Measurements from ENCODE around the gene NANP.

NANP gene

GRCh38 chr20:25571817-25572216 lies 52.0 kb downstream of the NANP start:
- DNase-seq (ENCODE audit: low read depth, low spot score) = no peak

GRCh38 chr20:25571240-25571639 lies 52.6 kb downstream of the NANP start:
- no peak for DNase-seq (ENCODE audit: low read depth, low spot score)

DNA sequence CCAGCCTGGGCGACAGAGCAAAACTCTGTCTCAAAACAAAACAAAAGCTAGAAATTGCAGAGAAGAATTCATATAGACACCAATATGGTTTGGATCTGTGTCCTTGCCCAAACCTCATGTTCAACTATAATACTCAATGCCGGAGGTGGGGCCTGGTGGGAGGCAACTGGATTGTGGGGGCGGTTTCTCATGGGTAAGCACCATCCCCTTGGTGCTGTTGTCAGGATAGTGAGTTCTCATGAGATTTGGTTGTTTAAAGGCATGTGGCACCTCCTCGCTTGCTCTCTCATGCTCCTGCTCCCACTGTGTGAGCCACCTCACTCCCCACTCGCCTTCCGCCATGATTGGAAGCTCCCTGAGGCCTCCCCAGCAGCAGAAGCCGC lies 53.7 kb downstream of the NANP start:
- no peak for DNase-seq (ENCODE audit: low read depth, low spot score)

- DNase-seq (ENCODE audit: low read depth, low spot score) = no peak
Observed at GRCh38 chr20:25567286-25567685, 56.5 kb downstream of the NANP start.

GRCh38 chr20:25566821-25567220 lies 57.0 kb downstream of the NANP start:
- DNase-seq (ENCODE audit: low read depth, low spot score) = no peak

DNA sequence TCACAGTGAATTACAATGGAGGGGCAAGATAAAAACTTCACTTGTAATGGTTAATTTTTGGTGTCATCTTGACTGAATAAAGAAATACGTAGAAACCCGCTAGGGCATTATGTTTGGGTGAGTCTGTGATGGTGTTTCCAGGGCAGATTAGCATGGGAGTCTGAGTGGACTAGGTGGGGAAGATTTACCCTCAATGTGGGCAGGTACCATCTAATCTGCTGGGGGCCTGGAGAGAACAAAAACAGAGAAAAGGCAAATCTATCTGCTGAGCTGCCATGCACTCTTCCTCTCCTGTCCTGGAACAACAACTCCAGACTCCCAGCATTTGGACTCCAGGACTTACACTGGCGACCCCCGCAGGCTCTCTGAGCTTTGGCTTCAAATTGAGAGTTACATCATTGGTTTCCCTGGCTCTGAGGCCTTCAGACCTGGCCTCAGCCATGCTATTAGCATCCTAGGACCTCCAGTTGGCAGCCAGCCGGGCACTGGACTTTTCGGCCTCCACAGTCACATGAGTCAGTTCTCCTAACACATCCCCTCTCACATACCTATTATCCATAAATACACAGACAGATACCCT lies 58.1 kb downstream of the NANP start:
- DNase-seq (ENCODE audit: low read depth, low spot score) = no peak

- no peak for DNase-seq (ENCODE audit: low read depth, low spot score)
Observed at GRCh38 chr20:25563876-25564275, 59.9 kb downstream of the NANP start.

DNA sequence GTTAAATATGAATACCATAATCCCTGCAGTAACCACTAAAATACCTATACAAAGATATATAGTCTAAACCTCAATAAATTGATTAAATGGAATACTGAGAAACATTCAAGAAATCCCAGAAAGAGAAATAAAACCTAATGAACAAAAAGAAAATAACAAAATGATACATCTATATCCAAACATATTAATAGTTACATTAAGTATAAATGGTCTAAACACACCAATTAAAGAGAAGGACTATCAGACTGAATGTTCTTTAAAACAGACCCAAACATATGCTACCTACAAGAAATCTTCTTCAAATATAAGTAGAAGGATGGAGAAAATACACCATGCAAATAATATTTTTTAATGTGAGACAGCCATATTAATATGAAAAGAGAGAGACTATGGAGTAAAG lies 60.5 kb downstream of the NANP start:
- DNase-seq (ENCODE audit: low read depth, low spot score) = no peak
